NCI-H2227 (cell line): Measurements from ENCODE around the gene LZTS3.
"Not testable (repeated sequence)": the region's sequence is repeated elsewhere in the genome, so short reads cannot be mapped to it uniquely, and the experiment has no call there.

Experiments
- DNase-seq: peaks from one replicate; lab custom pipeline; 2025; ENCODE audit not compliant: unreplicated experiment; lab: John Stamatoyannopoulos, UW

Gene LZTS3

GRCh38 chr20:3168079-3168828 lies 5.1 kb downstream of the LZTS3 start:
- no peak for DNase-seq

GRCh38 chr20:3167738-3168078 lies 5.6 kb downstream of the LZTS3 start:
- no peak for DNase-seq

GRCh38 chr20:3166913-3167342 lies 6.4 kb downstream of the LZTS3 start:
- no peak for DNase-seq

GRCh38 chr20:3166338-3166912 lies 6.9 kb downstream of the LZTS3 start:
- DNase-seq, result no peak

- no peak for DNase-seq
Measured at GRCh38 chr20:3165473-3166337, 7.6 kb downstream of the LZTS3 start.

GRCh38 chr20:3164763-3165410 lies 8.5 kb downstream of the LZTS3 start:
- no peak for DNase-seq

- no peak for DNase-seq
Measured at GRCh38 chr20:3164043-3164762, 9.1 kb downstream of the LZTS3 start.

GRCh38 chr20:3163099-3164042 lies 10.0 kb downstream of the LZTS3 start:
- DNase-seq, result no peak

GRCh38 chr20:3162080-3162611 lies 11.2 kb downstream of the LZTS3 start:
- DNase-seq, result no peak

GRCh38 chr20:3161316-3162079 lies 11.9 kb downstream of the LZTS3 start:
- no peak for DNase-seq

GRCh38 chr20:3160418-3160817 lies 12.9 kb downstream of the LZTS3 start:
- no peak for DNase-seq

- DNase-seq, result no peak
Measured at GRCh38 chr20:3158968-3159431, 14.3 kb downstream of the LZTS3 start.

- DNase-seq, result no peak
Measured at GRCh38 chr20:3157817-3158216, 15.5 kb downstream of the LZTS3 start.

- no peak for DNase-seq
Measured at GRCh38 chr20:3156811-3157619, 16.3 kb downstream of the LZTS3 start.

- DNase-seq, result not testable (repeated sequence)
Measured at GRCh38 chr20:3152057-3152644, 21.2 kb downstream of the LZTS3 start.

- DNase-seq, result no peak
Measured at GRCh38 chr20:3150908-3151307, 22.4 kb downstream of the LZTS3 start.

GRCh38 chr20:3146732-3147341 lies 26.5 kb downstream of the LZTS3 start:
- DNase-seq, result no peak
